Stimulated activated CD4-positive, alpha-beta T cell treated with anti-CD3 and anti-CD28 coated beads, Interleukin-12 subunit alpha, Interleukin-12 subunit beta, amount 100 ng/mL, for 48 hours (primary cell): ENCODE results near the gene ABTB2.
"Not testable (repeated sequence)": the region's sequence is repeated elsewhere in the genome, so short reads cannot be mapped to it uniquely, and the experiment has no call there.

Experiments used
- DNase-seq, 3 donors: peaks; one replicate each; pipeline ENCODE4 v3.0.0-alpha.2; 2020; ENCODE audit warnings: low read depth in 2 of 3, low spot score in 1 of 3

The ABTB2 gene

GRCh38 chr11:34218756-34219155 is 139.1 kb downstream of the ABTB2 start:
- not testable (repeated sequence) for DNase-seq

- no peak for DNase-seq
These were observed 139.7 kb downstream of the ABTB2 start for GRCh38 chr11:34218067-34218466.

- no peak for DNase-seq
These were observed 141.1 kb downstream of the ABTB2 start for GRCh38 chr11:34216706-34217105.

GRCh38 chr11:34215806-34216453 is 141.9 kb downstream of the ABTB2 start:
- no peak for DNase-seq

GRCh38 chr11:34214961-34215805 is 142.6 kb downstream of the ABTB2 start:
- DNase-seq = peak; percentile 69 to 85 (median 73)

- no peak for DNase-seq
These were observed 144.4 kb downstream of the ABTB2 start for GRCh38 chr11:34213366-34213765.

- no peak for DNase-seq
These were observed 145.2 kb downstream of the ABTB2 start for GRCh38 chr11:34212566-34212965.

GRCh38 chr11:34209809-34210208 is 148.0 kb downstream of the ABTB2 start:
- no peak for DNase-seq

GRCh38 chr11:34208266-34209135 is 149.3 kb downstream of the ABTB2 start:
- peak in 1 of 3 donors; percentile 10 for DNase-seq

GRCh38 chr11:34207487-34208180 is 150.2 kb downstream of the ABTB2 start:
- no peak for DNase-seq

- DNase-seq = no peak
These were observed 151.2 kb downstream of the ABTB2 start for GRCh38 chr11:34206407-34207300.

- no peak for DNase-seq
These were observed 152.3 kb downstream of the ABTB2 start for GRCh38 chr11:34205326-34206035.

- DNase-seq = no peak
These were observed 153.2 kb downstream of the ABTB2 start for GRCh38 chr11:34204396-34205279.

GRCh38 chr11:34203377-34203871 is 154.4 kb downstream of the ABTB2 start:
- DNase-seq = no peak

GRCh38 chr11:34201129-34201528 is 156.7 kb downstream of the ABTB2 start:
- DNase-seq = no peak

GRCh38 chr11:34199525-34199924 is 158.3 kb downstream of the ABTB2 start:
- no peak for DNase-seq

GRCh38 chr11:34198523-34198922 is 159.3 kb downstream of the ABTB2 start:
- DNase-seq = no peak

GRCh38 chr11:34197256-34197655 is 160.6 kb downstream of the ABTB2 start:
- no peak for DNase-seq
